ENCODE results near the gene MORN3.
"Not testable (repeated sequence)": the region's sequence is repeated elsewhere in the genome, so short reads cannot be mapped to it uniquely, and the experiment has no call there.

The MORN3 gene

DNA sequence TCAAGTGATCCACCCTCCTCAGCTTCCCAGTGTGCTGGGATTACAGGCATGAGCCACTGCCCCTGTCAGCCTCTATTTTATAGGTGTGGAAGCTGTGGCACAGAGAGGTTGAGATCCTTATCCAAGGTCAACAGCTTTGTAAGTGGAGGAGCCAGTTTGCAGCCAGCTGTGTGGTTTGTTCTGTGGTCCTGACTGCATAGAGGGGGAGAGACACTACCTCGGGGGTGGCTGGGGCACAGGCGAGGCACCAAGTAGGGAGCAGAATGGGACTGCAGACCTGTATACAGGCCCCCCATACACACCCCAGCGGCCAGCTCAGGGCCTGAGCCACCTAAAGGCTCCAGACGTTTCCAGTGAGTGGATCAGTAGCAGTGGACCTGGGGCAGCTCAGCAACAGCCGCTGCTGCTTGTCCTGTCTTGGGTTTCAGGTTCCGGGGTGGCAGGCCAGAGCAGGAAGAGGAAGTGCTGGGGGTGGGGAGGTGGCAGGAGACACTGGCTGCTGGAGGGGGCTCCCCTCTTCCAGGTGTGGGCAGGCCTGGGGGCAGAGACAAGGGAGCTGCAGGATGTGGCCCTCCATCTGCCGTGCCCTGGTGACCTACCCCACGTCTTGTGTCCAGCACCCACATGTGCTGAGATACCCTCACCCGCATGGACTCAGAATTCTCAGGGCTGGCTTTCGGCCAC, 32.1 kb downstream of the MORN3 start:
- DNase-seq, result peak; percentile 52

- no peak for DNase-seq
Measured at GRCh38 chr12:121634836-121635235, 34.6 kb downstream of the MORN3 start.

DNA sequence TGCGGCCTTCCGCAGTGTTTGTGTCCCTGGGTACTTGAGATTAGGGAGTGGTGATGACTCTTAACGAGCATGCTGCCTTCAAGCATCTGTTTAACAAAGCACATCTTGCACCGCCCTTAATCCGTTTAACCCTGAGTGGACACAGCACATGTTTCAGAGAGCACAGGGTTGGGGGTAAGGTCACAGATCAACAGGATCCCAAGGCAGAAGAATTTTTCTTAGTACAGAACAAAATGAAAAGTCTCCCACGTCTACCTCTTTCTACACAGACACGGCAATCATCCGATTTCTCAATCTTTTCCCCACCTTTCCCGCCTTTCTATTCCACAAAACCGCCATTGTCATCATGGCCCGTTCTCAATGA, 35.6 kb downstream of the MORN3 start:
- not testable (repeated sequence) for DNase-seq

- no peak for DNase-seq
Measured at GRCh38 chr12:121632069-121632970, 37.1 kb downstream of the MORN3 start.

GRCh38 chr12:121630791-121631355, 38.6 kb downstream of the MORN3 start:
- DNase-seq, result no peak

DNA sequence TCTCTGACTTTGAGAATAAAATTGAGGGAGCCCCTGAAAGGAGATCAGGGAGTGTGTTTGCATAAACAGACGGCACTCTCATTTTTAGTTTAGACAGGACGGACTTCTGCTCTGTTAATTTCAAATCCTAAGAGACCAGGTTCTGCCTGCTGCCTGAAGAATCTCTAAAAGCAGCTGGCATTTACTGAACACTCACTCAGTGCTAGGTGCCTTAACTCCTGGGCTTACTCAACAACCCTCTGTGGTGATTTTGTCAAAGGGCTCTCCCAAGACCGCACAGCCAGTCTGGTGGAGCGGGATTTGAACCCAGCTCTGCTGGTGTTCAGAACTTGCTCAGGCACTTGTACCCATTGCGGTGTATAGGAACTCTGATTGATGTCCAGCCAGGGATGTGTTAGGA, 40.9 kb downstream of the MORN3 start:
- peak; percentile 12 for DNase-seq

- DNase-seq, result peak; percentile 32
Measured at GRCh38 chr12:121628037-121628436, 41.4 kb downstream of the MORN3 start.

- DNase-seq, result peak; percentile 49
Measured at GRCh38 chr12:121626853-121627640, 42.4 kb downstream of the MORN3 start.

DNA sequence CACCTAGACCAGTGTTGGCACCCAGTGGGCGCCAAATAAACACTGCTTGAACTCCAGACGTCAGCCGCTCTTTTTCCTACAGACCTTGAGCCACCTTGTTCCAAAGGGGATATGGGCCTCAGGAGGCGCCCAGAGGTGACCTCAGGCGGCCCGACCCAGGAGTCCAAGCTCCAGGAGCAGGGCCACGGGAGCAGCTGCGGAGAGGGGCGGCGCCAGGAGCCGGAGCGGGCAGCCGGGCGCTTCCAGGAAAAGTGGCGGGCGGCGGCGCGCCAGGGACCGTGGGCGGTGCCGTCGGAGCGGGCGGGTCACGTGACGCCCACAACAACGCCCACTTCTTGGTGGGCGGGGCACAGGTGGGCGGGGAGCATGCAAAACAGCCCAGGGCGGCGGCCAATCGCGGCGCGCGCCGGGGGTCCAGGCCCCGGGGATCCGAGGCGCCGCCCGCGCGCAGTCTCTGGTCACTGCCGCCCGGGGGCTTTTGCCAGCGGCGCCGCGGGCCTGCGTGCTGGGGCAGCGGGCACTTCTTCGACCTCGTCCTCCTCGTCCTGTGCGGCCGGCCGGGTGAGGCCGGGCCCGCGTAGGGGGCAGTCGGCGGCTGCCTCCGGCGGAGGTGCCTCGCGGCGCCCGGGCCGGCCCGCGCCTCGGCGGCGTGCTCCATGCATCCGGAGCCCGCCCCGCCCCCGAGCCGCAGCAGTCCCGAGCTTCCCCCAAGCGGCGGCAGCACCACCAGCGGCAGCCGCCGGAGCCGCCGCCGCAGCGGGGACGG, 43.2 kb downstream of the MORN3 start, which contains the start of gene ORAI1:
Gene ORAI1 (plus strand): TSS at position 444 of the 766 bp plus-strand sequence.
- DNase-seq, result peak; percentile 87

DNA sequence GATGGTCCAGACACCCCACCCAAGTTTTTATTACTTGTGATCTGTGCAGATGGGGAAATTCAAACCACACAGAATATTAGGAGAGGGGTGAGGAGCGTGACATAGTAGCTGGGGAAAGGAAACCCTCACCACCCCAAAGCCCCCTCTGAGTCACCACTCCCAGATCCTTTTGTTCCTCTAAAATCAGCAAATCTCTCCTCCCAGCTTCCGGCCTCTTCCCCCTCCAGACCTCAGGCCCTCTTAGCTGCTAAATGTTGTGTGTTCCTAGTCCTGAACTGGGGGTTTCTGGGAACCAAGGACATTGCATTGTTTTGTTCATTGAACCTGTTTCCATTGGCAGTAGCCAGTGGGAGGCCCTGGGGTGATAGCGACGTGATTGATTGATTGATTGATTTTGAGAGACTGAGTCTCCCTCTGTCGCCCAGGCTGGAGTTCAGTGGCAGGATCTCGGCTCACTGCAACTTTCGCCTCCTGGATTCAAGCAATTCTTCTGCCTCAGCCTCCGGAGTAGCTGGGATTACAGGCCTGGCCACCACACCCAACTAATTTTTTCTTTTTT, 49.0 kb downstream of the MORN3 start:
- peak; percentile 25 for DNase-seq

- DNase-seq, result no peak
Measured at GRCh38 chr12:121618659-121619233, 50.7 kb downstream of the MORN3 start.

- peak; percentile 50 for DNase-seq
Measured at GRCh38 chr12:121614872-121615467, 54.5 kb downstream of the MORN3 start.

- peak; percentile 77 for DNase-seq
Measured at GRCh38 chr12:121613462-121613861, 56.0 kb downstream of the MORN3 start.

- DNase-seq, result no peak
Measured at GRCh38 chr12:121611306-121611705, 58.1 kb downstream of the MORN3 start.

GRCh38 chr12:121610239-121611149, 59.0 kb downstream of the MORN3 start:
- no peak for DNase-seq

DNA sequence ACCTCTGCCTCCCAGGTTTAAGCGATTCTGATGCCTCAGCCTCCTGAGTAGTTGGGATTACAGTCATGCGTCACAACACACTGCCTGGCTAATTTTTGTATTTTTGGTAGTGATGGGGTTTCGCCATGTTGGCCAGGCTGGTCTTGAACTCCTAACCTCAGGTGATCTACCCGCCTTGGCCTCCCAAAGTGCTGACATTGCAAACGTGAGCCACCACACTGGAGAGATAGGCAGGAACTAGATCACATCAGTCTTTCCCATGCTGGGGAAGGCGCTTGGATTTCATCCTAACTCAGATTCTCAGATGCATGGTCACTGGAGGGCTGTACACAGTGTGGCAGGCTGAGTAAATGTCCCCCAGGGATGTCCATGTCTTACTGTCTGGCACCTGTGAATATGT, 61.2 kb downstream of the MORN3 start:
- DNase-seq, result no peak

DNA sequence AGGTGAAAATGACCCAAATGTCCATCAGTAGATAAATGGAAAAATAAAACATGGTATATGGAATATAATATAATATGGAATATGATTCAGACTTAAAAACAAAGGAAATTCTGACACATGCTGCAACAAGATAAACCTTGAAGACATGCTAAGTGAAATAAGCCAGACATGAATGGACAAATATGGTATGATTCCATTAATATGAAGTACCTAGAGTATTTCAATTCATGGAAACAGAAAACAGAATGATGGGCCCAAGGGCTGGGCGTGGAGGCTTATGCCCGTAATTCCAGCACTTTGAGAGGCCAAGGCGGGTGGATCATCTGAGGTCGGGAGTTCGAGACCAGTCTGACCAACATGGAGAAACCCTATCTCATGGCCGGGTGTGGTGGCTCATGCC, 65.9 kb downstream of the MORN3 start:
- DNase-seq, result no peak

- DNase-seq, result no peak
Measured at GRCh38 chr12:121602766-121603165, 66.7 kb downstream of the MORN3 start.

DNA sequence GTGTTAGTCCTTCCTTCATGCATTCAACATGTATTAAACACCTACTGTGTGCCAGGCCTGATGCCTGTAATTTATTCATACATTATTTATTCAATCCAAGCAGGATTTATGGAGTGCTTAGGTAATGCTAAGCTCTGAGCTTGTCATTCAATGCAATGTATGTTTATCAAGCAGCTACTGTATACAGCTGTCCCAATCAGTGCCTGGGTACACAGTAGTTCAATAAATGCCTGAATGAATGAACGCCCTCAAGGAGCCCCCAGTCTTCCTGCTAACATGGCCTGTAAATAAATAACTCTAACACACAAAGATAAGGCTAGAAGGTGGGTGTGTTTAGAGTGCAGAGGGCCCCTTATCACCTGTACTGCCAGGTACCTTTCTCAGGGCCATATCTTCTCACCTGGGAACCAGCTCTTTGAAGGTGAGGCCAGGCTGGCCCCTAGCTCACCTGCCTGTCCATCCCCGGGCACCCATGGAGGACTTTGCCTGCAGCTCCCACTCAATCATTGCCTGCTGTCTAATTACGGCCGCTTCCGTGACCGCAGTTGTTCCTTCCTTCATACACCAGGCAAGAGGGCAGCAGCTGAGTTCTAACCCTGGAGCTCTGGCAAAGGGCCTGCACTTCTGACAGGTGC, 68.6 kb downstream of the MORN3 start:
- DNase-seq, result no peak
